ENCODE results near the gene STAM.

Gene STAM

DNA sequence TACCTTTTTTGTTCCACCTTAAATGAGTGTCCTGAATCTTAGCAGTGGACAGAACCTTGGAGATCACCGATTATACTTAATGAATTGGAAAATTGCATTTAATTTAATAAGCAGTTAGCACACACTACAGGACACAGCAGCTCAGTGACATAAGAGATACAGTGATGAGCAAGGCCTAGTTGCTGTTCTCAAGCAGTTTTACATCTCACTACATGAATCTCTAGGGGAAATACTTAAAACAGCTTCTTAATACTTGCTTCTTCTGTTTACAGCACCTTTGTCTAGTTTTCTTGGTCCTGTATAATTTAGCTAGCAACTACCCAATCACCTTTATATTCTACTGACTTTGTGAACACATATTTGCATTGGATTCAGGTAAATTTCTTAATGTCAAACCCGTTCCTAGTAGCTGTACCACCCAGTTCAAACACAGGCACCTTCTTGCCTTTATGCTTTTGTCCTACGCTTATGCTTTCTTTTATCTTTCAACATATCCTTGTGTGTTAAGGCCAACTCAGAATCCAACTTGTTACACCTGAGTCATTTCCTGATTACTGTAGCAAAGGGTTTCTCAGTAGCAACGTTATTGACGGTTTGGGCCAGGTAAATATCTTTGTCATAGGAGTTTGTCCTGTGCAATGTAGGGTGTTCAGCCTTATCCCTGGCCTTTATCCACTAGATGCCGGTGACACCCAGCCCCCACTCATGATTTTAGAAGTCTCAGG, 1.8 kb downstream of the STAM start:
- H3K4me3 ChIP-seq (ENCODE audit: low read depth, low read length): no peak overlapping the region
- TF ChIP-seq, protein P1, sequence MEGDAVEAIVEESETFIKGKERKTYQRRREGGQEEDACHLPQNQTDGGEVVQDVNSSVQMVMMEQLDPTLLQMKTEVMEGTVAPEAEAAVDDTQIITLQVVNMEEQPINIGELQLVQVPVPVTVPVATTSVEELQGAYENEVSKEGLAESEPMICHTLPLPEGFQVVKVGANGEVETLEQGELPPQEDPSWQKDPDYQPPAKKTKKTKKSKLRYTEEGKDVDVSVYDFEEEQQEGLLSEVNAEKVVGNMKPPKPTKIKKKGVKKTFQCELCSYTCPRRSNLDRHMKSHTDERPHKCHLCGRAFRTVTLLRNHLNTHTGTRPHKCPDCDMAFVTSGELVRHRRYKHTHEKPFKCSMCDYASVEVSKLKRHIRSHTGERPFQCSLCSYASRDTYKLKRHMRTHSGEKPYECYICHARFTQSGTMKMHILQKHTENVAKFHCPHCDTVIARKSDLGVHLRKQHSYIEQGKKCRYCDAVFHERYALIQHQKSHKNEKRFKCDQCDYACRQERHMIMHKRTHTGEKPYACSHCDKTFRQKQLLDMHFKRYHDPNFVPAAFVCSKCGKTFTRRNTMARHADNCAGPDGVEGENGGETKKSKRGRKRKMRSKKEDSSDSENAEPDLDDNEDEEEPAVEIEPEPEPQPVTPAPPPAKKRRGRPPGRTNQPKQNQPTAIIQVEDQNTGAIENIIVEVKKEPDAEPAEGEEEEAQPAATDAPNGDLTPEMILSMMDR (IDR thresholded peaks at IDR 0.05; ENCODE audit: borderline replicate concordance, insufficient read depth, low read depth, low read length): no peak

DNA sequence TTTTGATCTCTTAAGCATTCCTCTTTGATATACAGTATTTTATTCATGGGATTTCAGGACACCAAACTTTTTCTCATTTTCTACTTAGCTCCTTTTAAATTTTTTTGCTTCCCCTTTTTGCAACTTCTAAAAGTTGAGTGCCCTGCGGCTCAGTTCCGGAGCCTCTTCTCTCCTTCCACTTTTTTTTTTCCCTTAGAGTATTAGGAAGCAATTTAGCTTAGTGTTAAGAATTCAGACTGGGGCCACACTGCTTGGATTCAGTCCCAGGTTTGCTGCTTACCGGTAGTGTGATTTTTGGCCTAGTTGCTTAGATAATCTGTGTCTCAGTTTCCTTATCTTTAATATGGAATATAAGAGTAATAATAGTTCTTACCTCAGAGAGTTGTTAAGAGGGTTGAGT, 3.4 kb downstream of the STAM start:
- H3K4me3 ChIP-seq (ENCODE audit: low read depth, low read length): no peak overlapping the region
- TF ChIP-seq, protein P1 (IDR thresholded peaks at IDR 0.05; ENCODE audit: borderline replicate concordance, insufficient read depth, low read depth, low read length): no peak

DNA sequence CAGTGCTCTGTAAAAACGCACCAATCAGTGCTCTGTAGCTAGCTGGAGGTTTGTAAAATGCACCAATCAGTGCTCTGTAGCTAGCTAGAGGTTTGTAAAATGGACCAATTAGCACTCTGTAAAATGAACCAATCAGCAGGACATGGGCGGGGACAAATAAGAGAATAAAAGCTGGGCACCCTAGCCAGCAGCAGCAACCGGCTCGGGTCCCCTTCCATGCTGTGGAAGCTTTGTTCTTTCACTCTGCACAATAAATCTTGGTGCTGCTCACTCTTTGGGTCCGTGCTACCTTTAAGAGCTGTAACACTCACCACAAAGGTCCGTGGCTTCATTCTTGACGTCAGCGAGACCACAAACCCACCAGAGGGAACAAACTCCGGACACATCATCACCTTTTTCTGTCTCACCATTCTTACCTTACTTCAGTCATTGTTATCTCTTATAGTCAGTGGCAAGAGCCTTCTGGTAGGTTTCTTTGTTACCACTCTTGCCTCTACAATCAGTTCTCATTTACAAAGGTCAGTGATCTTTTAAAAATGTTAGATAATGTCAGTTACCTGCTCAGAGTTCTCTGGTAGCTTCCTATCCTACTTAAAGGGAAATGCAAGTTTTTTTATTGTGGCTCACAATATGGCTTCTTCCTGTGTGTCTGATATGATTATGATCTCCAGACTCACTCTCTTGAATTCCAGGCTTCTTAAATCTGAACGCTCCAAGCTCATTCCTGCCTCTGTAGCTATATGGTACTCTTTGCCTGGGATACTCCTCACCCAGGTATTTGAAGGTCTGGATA, 4.5 kb downstream of the STAM start:
- TF ChIP-seq, protein P1 (IDR thresholded peaks at IDR 0.05; ENCODE audit: borderline replicate concordance, insufficient read depth, low read depth, low read length): no peak
- no peak overlapping the region for H3K4me3 ChIP-seq (ENCODE audit: low read depth, low read length)

DNA sequence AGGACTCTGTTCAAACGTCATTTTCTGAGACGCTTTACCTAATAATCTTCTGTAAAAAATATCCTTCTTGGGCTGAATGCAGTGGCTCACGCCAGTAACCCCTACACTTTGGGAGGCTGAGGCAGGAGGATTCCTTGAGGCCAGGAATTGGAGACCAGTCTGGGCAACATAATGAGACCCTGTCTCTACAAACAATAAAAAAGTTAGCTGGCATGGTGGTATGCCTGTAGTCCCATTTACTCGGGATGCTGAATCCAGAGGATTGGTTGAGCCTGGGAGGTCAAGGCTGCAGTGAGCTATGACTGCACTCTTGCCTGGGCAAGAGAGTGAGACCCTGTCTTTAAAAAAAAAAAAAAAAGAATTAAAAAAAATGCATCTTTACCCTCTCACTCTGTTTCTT, 5.1 kb downstream of the STAM start:
- TF ChIP-seq, protein P1 (IDR thresholded peaks at IDR 0.05; ENCODE audit: borderline replicate concordance, insufficient read depth, low read depth, low read length): no peak
- H3K4me3 ChIP-seq (ENCODE audit: low read depth, low read length): no peak overlapping the region

DNA sequence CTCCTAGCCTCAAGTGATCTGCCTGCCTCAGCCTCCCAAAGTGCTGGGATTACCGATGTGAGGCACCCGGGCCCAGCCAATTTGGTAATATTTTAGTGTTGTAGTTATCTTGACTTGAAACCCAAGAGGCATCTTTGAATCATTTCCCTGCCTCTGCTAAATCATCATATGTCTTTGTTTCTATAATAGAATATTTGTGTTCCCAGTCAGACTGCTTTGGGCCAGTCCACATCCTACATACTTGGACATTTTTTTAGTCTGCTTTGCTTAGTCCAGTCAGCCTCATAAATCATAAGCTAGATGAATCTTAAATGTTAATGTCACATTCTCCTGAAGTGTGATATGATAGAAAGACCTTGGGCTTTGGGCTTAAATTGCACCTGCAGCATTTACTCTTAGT, 5.9 kb downstream of the STAM start:
- no peak overlapping the region for H3K4me3 ChIP-seq (ENCODE audit: low read depth, low read length)
- TF ChIP-seq, protein P1 (IDR thresholded peaks at IDR 0.05; ENCODE audit: borderline replicate concordance, insufficient read depth, low read depth, low read length): no peak

DNA sequence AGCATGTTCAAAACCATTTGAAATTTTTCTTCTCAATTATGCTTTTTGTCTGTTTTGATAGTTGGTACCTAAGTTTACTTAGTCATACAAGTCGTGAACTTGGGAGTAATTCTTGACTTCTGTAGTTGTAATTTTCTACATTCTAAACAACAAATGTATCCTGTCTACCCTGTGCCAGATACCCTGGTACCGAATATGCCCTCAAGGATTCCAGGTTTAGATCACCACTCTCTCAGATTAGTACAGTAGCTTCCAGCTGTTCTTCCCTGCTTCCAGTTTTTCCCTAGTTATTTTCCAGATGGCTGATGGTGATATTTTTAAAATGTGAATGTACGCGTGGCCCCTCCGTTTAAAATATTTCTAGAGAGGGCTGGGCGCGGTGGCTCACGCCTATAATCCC, 6.5 kb downstream of the STAM start:
- TF ChIP-seq, protein P1 (IDR thresholded peaks at IDR 0.05; ENCODE audit: borderline replicate concordance, insufficient read depth, low read depth, low read length): no peak
- H3K4me3 ChIP-seq (ENCODE audit: low read depth, low read length): no peak overlapping the region

DNA sequence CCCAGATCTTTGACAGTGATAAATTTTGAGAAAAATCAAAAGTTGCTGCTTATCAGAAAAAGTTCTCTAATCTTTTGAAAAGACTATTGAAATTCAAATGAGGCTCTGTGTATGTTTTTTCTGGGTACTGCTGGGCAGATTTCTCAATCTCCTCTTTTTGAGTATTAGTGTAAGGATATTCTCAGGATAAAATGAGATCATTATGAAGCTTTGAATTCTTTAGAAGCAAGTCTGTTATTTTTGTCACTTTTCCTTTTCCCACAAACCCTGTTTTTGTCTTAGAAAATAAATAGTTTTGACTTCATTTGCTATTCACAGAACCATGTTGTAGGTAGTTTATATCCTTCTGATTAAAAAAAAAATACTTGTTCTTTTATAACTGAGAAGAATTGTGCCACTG, 7.9 kb downstream of the STAM start:
- TF ChIP-seq, protein P1 (IDR thresholded peaks at IDR 0.05; ENCODE audit: borderline replicate concordance, insufficient read depth, low read depth, low read length): no peak
- no peak overlapping the region for H3K4me3 ChIP-seq (ENCODE audit: low read depth, low read length)
